K562 (cell line): ENCODE data around the gene SOX6. TPM values are rescaled to one million over a fixed set of nuclear protein-coding genes. Genes with fewer than 3 reads are reported as not detected.

ENCODE experiments used
- CHCHD3 ChIP-seq: fragments of 250-450 bp; sonication (Bioruptor Pico); IDR thresholded peaks from 2 replicates; pipeline ENCODE4 v2.1.2; 2022; ENCODE audit warnings: mild to moderate bottlenecking
- CREM ChIP-seq: IDR thresholded peaks from 2 replicates; pipeline ENCODE4 v1.6.1; 2014; ENCODE audit warnings: antibody characterized with exemption, low read depth
- CTCF ChIP-seq, 3 experiments: IDR thresholded peaks in 2 of 3; conservative IDR thresholded peaks in 1 of 3; 2 replicates each; pipeline ENCODE4 v1.5.1; 2011 to 2012; ENCODE audit warnings: low read length in 3 of 3, mild to moderate bottlenecking in 3 of 3, control low read depth in 2 of 3, improper control_type of control experiment in 1 of 3, inconsistent platforms in 1 of 3, low read depth in 1 of 3, mixed read lengths in 1 of 3, moderate library complexity in 1 of 3; ENCODE audit not compliant: insufficient read depth in 2 of 3
- DNMT1 ChIP-seq: fragments of 450-650 bp; IDR thresholded peaks from 2 replicates; pipeline ENCODE4 v1.6.1; 2016; ENCODE audit warnings: antibody characterized with exemption, mild to moderate bottlenecking
- GATAD2A ChIP-seq: fragments of 450-650 bp; IDR thresholded peaks from 2 replicates; pipeline ENCODE4 v1.6.1; 2017
- HDAC2 ChIP-seq: fragments of 450-650 bp; IDR thresholded peaks from 2 replicates; pipeline ENCODE4 v1.6.1; 2016; ENCODE audit warnings: mild to moderate bottlenecking
- HMGXB4 ChIP-seq: sonication (generic); formaldehyde crosslinking; IDR thresholded peaks from 2 replicates; pipeline ENCODE4 v1.8.1; 2023; ENCODE audit warnings: mild to moderate bottlenecking, missing genetic modification reagents
- IRF2 ChIP-seq: sonication (generic); formaldehyde crosslinking; IDR thresholded peaks from 2 replicates; pipeline ENCODE4 v1.8.1; 2022; ENCODE audit warnings: mild to moderate bottlenecking, missing genetic modification reagents
- KAT8 ChIP-seq: fragments of 450-650 bp; IDR thresholded peaks from 2 replicates; pipeline ENCODE4 v1.6.1; 2016; ENCODE audit warnings: low read depth, mild to moderate bottlenecking
- MTA2 ChIP-seq: fragments of 450-650 bp; IDR thresholded peaks from 2 replicates; pipeline ENCODE4 v1.6.1; 2016; ENCODE audit warnings: low read depth
- NFIC ChIP-seq: fragments of 450-650 bp; IDR thresholded peaks from 2 replicates; pipeline ENCODE4 v1.6.1; 2017; ENCODE audit warnings: mild to moderate bottlenecking, inconsistent platforms
- NR0B1 ChIP-seq: fragments of 450-650 bp; IDR thresholded peaks from one replicate; pipeline ENCODE4 v1.6.1; 2018; ENCODE audit warnings: mild to moderate bottlenecking, moderate library complexity; ENCODE audit not compliant: partially characterized antibody
- RBM22 ChIP-seq: fragments of 200-400 bp; formaldehyde crosslinking; IDR thresholded peaks from 2 replicates; pipeline ENCODE4 v1.6.1; 2018; ENCODE audit warnings: low read length, low read depth; ENCODE audit not compliant: poor library complexity, severe bottlenecking
- SAFB ChIP-seq: fragments of 200-400 bp; formaldehyde crosslinking; IDR thresholded peaks from 2 replicates; pipeline ENCODE4 v1.6.1; 2017; ENCODE audit warnings: low read depth, low read length, borderline replicate concordance
- SLC30A9 ChIP-seq: fragments of 250-450 bp; sonication (Bioruptor Pico); IDR thresholded peaks from 2 replicates; pipeline ENCODE4 v1.8.0; 2022; ENCODE audit warnings: mild to moderate bottlenecking, moderate library complexity
- SMARCA5 ChIP-seq: fragments of 450-650 bp; IDR thresholded peaks from 2 replicates; pipeline ENCODE4 v1.6.1; 2016
- SMARCC2 ChIP-seq: fragments of 450-650 bp; IDR thresholded peaks from 2 replicates; pipeline ENCODE4 v1.6.1; 2017; ENCODE audit warnings: antibody characterized with exemption, moderate library complexity, mild to moderate bottlenecking, low read depth
- SOX6 ChIP-seq: fragments of 450-650 bp; IDR thresholded peaks from 2 replicates; pipeline ENCODE4 v1.6.1; 2014; ENCODE audit warnings: mild to moderate bottlenecking
- SRSF3 ChIP-seq: fragments of 200-400 bp; formaldehyde crosslinking; IDR thresholded peaks from 2 replicates; pipeline ENCODE4 v1.6.1; 2016; ENCODE audit warnings: mild to moderate bottlenecking, low read length, moderate library complexity; ENCODE audit not compliant: insufficient read depth
- TAF1 ChIP-seq: IDR thresholded peaks from 2 replicates; pipeline ENCODE4 v1.6.1; 2011; ENCODE audit warnings: mild to moderate bottlenecking, low read length, moderate library complexity; ENCODE audit not compliant: insufficient read depth, control insufficient read depth, severe bottlenecking; ENCODE audit errors: extremely low read depth
- UBTF ChIP-seq, 2 experiments: IDR thresholded peaks; 2 replicates each; pipeline ENCODE4 v1.6.1; 2012; ENCODE audit warnings: improper control_type of control experiment in 2 of 2, low read depth in 2 of 2, low read length in 2 of 2, borderline replicate concordance in 1 of 2
- ZEB2 ChIP-seq: fragments of 450-650 bp; IDR thresholded peaks from 2 replicates; pipeline ENCODE4 v1.6.1; 2016
- ZFP30 ChIP-seq: fragments of 250-450 bp; sonication (Bioruptor Pico); IDR thresholded peaks from 2 replicates; pipeline ENCODE4 v1.8.0; 2022; ENCODE audit warnings: moderate library complexity, mild to moderate bottlenecking, inconsistent platforms, borderline replicate concordance
- polyA plus RNA-seq, 8 experiments: library from polyadenylated mRNA; depleted of rRNA in 4 of 8; stranded (reverse) in 5 of 8; unstranded in 3 of 8; fragments of >200 nt; fragmentation: Nextera tagmentation in 2 of 8; fragmentation: Illumina TruSeq in 1 of 8; extraction: Ambion mirVana in 2 of 8; extraction: Trizol in 1 of 8; gene quantifications; 2 replicates each; pipeline versions ENCODE4 v1.2.1 to v1.2.3, GENCODE V29; 2011 to 2014; ENCODE audit warnings: inconsistent platforms in 1 of 8, missing spikeins in 1 of 8
- total RNA-seq, 7 experiments: library from RNA; depleted of rRNA in 6 of 7; stranded (reverse); fragments of >200 nt in 6 of 7; fragmentation: Illumina TruSeq in 2 of 7; extraction: Trizol in 2 of 7; gene quantifications; 2 replicates each; pipeline versions ENCODE4 v1.2.1 to v1.2.3, GENCODE V29; 2011 to 2021; ENCODE audit warnings: low replicate concordance in 1 of 7

SOX6 gene
- total and polyA plus RNA-seq, 9 of the 15 experiments (the other 6 are each of a cell fraction or from before 2014, with no cell fraction given): 0.89 to 8.7 (median 5.7) TPM

- TF ChIP-seq MTA2 (peak; percentile 77), SAFB (no peak), DNMT1 (no peak), NFIC (peak; percentile 56), CREM (peak; percentile 36; the same call in 1 of the 2 replicates), SOX6 (peak; percentile 93), UBTF (IDR thresholded peaks at IDR 0.05; ENCODE audit: borderline replicate concordance in 1 of 2, low read depth in 2 of 2, low read length in 2 of 2) (no peak), KAT8 (no peak), IRF2 (CRISPR knock-in tag) (no peak), SLC30A9 (CRISPR knock-in tag) (no peak), RBM22 (no peak), GATAD2A (peak; percentile 68; the same call in 1 of the 2 replicates), NR0B1 (no peak), HMGXB4 (no peak), CTCF (IDR thresholded peaks at IDR 0.05 in 2 of 3, conservative IDR thresholded peaks at IDR 0.05 in 1 of 3; ENCODE audit: insufficient read depth in 2 of 3, low read depth in 1 of 3, low read length in 3 of 3) (no peak), SRSF3 (no peak), SMARCC2 (peak; percentile 83), HDAC2 (0 out of 2 replicates have a peak, but pooled peaks have one; percentile 52), ZFP30 (CRISPR knock-in tag) (no peak), ZEB2 (peak; percentile 99), TAF1 (no peak), SMARCA5 (no peak), CHCHD3 (CRISPR knock-in tag) (no peak)
Measured at GRCh38 chr11:16359369-16359768, 3.0 kb upstream of the SOX6 start (continued).
